HCT116 (cell line): ENCODE results near the gene CFAP92. TPM values are rescaled to one million over a fixed set of nuclear protein-coding genes. Genes with fewer than 3 reads are reported as not detected.

ENCODE experiments used
- ATAC-seq: fragments of 200-7000 bp; cut with Tn5 transposase; 2 replicates; pipeline ENCODE4 v1.9.1; 2020; ENCODE audit warnings: mild to moderate bottlenecking, moderate library complexity
- BruUV-seq: library from RNA; stranded (reverse); fragments of 400-500 nt; replicated peaks from 2 replicates; lab custom pipeline; 2021; lab: Mats Ljungman, UMichigan
- CTCF ChIA-PET: fragments of 300-600 bp; sonication (Branson Sonifier 250); formaldehyde crosslinking; loops from one replicate; lab custom pipeline; 2021; ENCODE audit warnings: antibody characterized with exemption; lab: Charles Lee
- POLR2A ChIA-PET: fragments of 300-600, 350-600 bp; sonication (Branson Sonifier 250); formaldehyde crosslinking; loops from one replicate; lab custom pipeline; 2021; ENCODE audit warnings: antibody characterized with exemption; lab: Charles Lee
- RAD21 ChIA-PET, 2 experiments: fragments of 300-600 bp; sonication (Branson Sonifier 250); formaldehyde crosslinking; loops; one replicate each; lab custom pipeline; 2023; ENCODE audit warnings: low total read pairs in 2 of 2; ENCODE audit not compliant: uncharacterized antibody in 2 of 2, unreplicated experiment in 2 of 2, low non-redundant PET in 1 of 2; lab: Charles Lee
- DNase-seq: peaks from one replicate; pipeline ENCODE4 v3.0.0-alpha.2; 2010; ENCODE audit warnings: low read depth, low spot score
- H2AFZ ChIP-seq: fragments of 200-600 bp; shearing (Covaris generic), sonication (generic); 2 replicates; pipeline ENCODE4 v1.6.1; 2017; ENCODE audit warnings: low read depth, mixed run types, mixed read lengths, antibody characterized with exemption, low read length; ENCODE audit not compliant: poor library complexity, severe bottlenecking
- H3K27ac ChIP-seq: 2 replicates; pipeline ENCODE4 v1.5.1; 2012; ENCODE audit warnings: low read depth, low read length
- H3K27me3 ChIP-seq: fragments of 200-600 bp; sonication (generic); 2 replicates; pipeline ENCODE4 v1.6.1; 2016; ENCODE audit warnings: mixed run types, low read length, mixed read lengths; ENCODE audit not compliant: insufficient read depth
- H3K36me3 ChIP-seq, 2 experiments: fragments of 200-500 bp in 1 of 2; fragments of 200-600 bp in 1 of 2; sonication (Bioruptor generic) in 1 of 2; sonication (generic) in 1 of 2; 2 replicates each; pipeline versions ENCODE4 v1.5.1 to v1.6.1; 2014 to 2016; ENCODE audit warnings: low read length in 2 of 2, inconsistent platforms in 1 of 2, mixed read lengths in 1 of 2, mixed run types in 1 of 2; ENCODE audit not compliant: insufficient read depth in 2 of 2, control insufficient read depth in 1 of 2
- H3K4me1 ChIP-seq, 2 experiments: fragments of 200-600 bp in 1 of 2; sonication (generic) in 1 of 2; 2 replicates each; pipeline versions ENCODE4 v1.5.1 to v1.6.1; 2012 to 2017; ENCODE audit warnings: low read length in 2 of 2, inconsistent platforms in 1 of 2, mild to moderate bottlenecking in 1 of 2, mixed read lengths in 1 of 2, mixed run types in 1 of 2, moderate library complexity in 1 of 2; ENCODE audit not compliant: insufficient read depth in 2 of 2, control insufficient read depth in 1 of 2
- H3K4me2 ChIP-seq: fragments of 200-600 bp; sonication (generic); 2 replicates; pipeline ENCODE4 v1.6.1; 2017; ENCODE audit warnings: mixed run types, low read length, mixed read lengths
- H3K4me3 ChIP-seq, 2 experiments: fragments of 200-600 bp in 1 of 2; sonication (generic) in 1 of 2; replicated peaks in 1 of 2; 2 replicates each; pipeline ENCODE4 v1.5.1; 2011 to 2016; ENCODE audit warnings: low read length in 2 of 2, control low read depth in 1 of 2, low read depth in 1 of 2, mild to moderate bottlenecking in 1 of 2, mixed read lengths in 1 of 2, mixed run types in 1 of 2
- H3K79me2 ChIP-seq: fragments of 200-600 bp; sonication (generic); 2 replicates; pipeline ENCODE4 v1.6.1; 2017; ENCODE audit warnings: mild to moderate bottlenecking, mixed run types, low read length, moderate library complexity, mixed read lengths; ENCODE audit not compliant: insufficient read depth
- H3K9ac ChIP-seq: fragments of 200-600 bp; sonication (generic); 2 replicates; pipeline ENCODE4 v1.6.1; 2016; ENCODE audit warnings: low read length, mixed read lengths
- H3K9me2 ChIP-seq: fragments of 200-600 bp; sonication (generic), shearing (Covaris generic); 2 replicates; pipeline ENCODE4 v1.6.1; 2017; ENCODE audit warnings: mixed run types, mild to moderate bottlenecking, moderate library complexity; ENCODE audit not compliant: insufficient read depth
- H3K9me3 ChIP-seq, 2 experiments: fragments of 200-500 bp in 1 of 2; fragments of 200-600 bp in 1 of 2; sonication (Bioruptor generic) in 1 of 2; sonication (generic) in 1 of 2; 2 replicates each; pipeline ENCODE4 v1.6.1; 2014 to 2017; ENCODE audit warnings: low read length in 2 of 2, mixed read lengths in 2 of 2, inconsistent platforms in 1 of 2, low read depth in 1 of 2, mild to moderate bottlenecking in 1 of 2, mixed run types in 1 of 2, moderate library complexity in 1 of 2; ENCODE audit not compliant: control insufficient read depth in 1 of 2, insufficient read depth in 1 of 2
- H4K20me1 ChIP-seq: fragments of 200-600 bp; sonication (generic), shearing (Covaris generic); 2 replicates; pipeline ENCODE4 v1.6.1; 2017; ENCODE audit warnings: mixed run types, mild to moderate bottlenecking, moderate library complexity; ENCODE audit not compliant: insufficient read depth
- CBX3 ChIP-seq: IDR thresholded peaks from 2 replicates; pipeline ENCODE4 v1.6.1; 2012; ENCODE audit warnings: low read depth
- EGR1 ChIP-seq: IDR thresholded peaks from 2 replicates; pipeline ENCODE4 v1.6.1; 2012; ENCODE audit warnings: low read depth
- RAD21 ChIP-seq: IDR thresholded peaks from 2 replicates; pipeline ENCODE4 v1.6.1; 2012; ENCODE audit warnings: low read depth, mild to moderate bottlenecking
- SIN3A ChIP-seq: IDR thresholded peaks from 2 replicates; pipeline ENCODE4 v1.6.1; 2012; ENCODE audit warnings: low read depth
- SP1 ChIP-seq: IDR thresholded peaks from 2 replicates; pipeline ENCODE4 v1.6.1; 2012; ENCODE audit warnings: low read depth
- SRF ChIP-seq: IDR thresholded peaks from 2 replicates; pipeline ENCODE4 v1.6.1; 2012; ENCODE audit warnings: low read depth
- YY1 ChIP-seq: IDR thresholded peaks from 2 replicates; pipeline ENCODE4 v1.6.1; 2011; ENCODE audit warnings: low read length, low read depth, moderate library complexity, mild to moderate bottlenecking; ENCODE audit not compliant: insufficient replicate concordance; ENCODE audit errors: extremely low read depth
- ZFX ChIP-seq: fragments of 450-650 bp; IDR thresholded peaks from 2 replicates; pipeline ENCODE4 v1.6.1; 2017
- ZNF274 ChIP-seq: fragments of 200-500 bp; sonication (Bioruptor generic); IDR thresholded peaks from 2 replicates; pipeline ENCODE4 v1.6.1; 2014; ENCODE audit warnings: mild to moderate bottlenecking, low read depth, low read length, inconsistent platforms
- intact Hi-C: fragments of 100-400 bp; cut with micrococcal nuclease; formaldehyde crosslinking; loops from 2 replicates; pipeline ENCODE4 v1.10.0; 2022
- total RNA-seq: library from RNA; stranded (reverse); gene quantifications from one replicate; pipeline ENCODE4 v1.2.1, GENCODE V29; 2021; ENCODE audit not compliant: unreplicated experiment
- TF ChIP-seq, protein P1 (sequence below), 3 experiments: fragments of 200-600 bp in 1 of 3; sonication (generic) in 1 of 3; IDR thresholded peaks in 2 of 3; conservative IDR thresholded peaks in 1 of 3; 2 replicates each; pipeline ENCODE4 v1.5.1; 2012 to 2017; ENCODE audit warnings: low read depth in 2 of 3, low read length in 2 of 3, antibody characterized with exemption in 1 of 3, borderline replicate concordance in 1 of 3, control low read depth in 1 of 3, mild to moderate bottlenecking in 1 of 3, mixed read lengths in 1 of 3, mixed run types in 1 of 3, moderate library complexity in 1 of 3; ENCODE audit not compliant: insufficient read depth in 1 of 3
- TF ChIP-seq, protein P2 (sequence below): IDR thresholded peaks from 2 replicates; pipeline ENCODE4 v1.6.1; 2012; ENCODE audit warnings: low read depth
- TF ChIP-seq, protein P3 (sequence below): IDR thresholded peaks from 2 replicates; pipeline ENCODE4 v1.6.1; 2011; ENCODE audit warnings: mild to moderate bottlenecking, low read length, moderate library complexity; ENCODE audit not compliant: insufficient replicate concordance; ENCODE audit errors: extremely low read depth
- TF ChIP-seq, protein P4 (sequence below): IDR thresholded peaks from 2 replicates; pipeline ENCODE4 v1.6.1; 2012
- TF ChIP-seq, protein P5 (sequence below): IDR thresholded peaks from 2 replicates; pipeline ENCODE4 v1.6.1; 2012

Gene CFAP92
- total RNA-seq, 1 experiment from 2014 or later: 3.6 TPM

DNA sequence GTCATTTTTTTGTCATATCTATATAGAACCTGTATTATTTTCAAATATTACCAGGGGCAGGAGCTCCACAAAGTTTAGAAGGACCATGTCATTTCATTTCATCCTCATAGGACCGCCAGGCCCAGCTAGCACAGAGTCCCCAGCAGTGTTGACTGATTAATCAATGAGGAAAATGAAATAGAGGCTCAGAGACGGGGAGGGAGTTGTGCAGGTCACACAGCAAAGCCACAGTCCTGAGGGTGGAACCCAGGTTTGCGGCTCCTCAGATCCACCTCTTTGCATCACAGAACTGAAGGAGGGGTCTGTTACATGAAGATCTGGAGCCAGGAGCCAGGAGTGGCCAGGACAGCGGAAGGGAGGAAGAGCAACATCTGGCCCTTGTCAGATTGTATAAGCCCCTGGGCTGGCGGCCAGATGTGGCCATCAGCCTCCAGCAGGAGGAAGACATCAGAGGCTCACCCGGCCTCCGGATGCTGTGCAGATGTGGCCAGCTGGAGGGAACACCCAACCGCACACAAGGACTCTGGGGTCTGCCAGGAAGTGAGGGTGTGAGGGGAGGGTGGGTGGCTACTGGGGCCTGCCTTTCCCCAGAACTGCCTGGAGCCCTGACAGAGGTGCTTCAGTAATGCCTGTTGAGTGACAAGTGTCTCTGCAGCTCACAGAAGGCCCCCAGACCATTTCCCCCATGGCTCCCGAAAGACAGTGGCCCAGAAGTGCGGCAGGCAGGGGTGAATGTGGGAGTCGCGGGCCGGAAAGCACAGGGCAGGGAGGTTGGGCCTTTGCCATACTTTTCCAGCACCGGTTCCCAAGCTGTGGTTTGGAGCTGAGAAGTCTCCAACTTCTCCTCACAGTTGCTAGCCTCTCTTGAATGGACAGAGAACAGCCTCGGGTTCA is 28.5 kb upstream of the CFAP92 start:
- H3K79me2 ChIP-seq: no peaks in the 10 kb centered on the region
- TF ChIP-seq RAD21: no peak
- TF ChIP-seq, protein P1, sequence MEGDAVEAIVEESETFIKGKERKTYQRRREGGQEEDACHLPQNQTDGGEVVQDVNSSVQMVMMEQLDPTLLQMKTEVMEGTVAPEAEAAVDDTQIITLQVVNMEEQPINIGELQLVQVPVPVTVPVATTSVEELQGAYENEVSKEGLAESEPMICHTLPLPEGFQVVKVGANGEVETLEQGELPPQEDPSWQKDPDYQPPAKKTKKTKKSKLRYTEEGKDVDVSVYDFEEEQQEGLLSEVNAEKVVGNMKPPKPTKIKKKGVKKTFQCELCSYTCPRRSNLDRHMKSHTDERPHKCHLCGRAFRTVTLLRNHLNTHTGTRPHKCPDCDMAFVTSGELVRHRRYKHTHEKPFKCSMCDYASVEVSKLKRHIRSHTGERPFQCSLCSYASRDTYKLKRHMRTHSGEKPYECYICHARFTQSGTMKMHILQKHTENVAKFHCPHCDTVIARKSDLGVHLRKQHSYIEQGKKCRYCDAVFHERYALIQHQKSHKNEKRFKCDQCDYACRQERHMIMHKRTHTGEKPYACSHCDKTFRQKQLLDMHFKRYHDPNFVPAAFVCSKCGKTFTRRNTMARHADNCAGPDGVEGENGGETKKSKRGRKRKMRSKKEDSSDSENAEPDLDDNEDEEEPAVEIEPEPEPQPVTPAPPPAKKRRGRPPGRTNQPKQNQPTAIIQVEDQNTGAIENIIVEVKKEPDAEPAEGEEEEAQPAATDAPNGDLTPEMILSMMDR (IDR thresholded peaks at IDR 0.05 in 2 of 3, conservative IDR thresholded peaks at IDR 0.05 in 1 of 3; ENCODE audit: borderline replicate concordance in 1 of 3, insufficient read depth in 1 of 3, low read depth in 2 of 3, low read length in 2 of 3): no peak
- TF ChIP-seq, protein P2, sequence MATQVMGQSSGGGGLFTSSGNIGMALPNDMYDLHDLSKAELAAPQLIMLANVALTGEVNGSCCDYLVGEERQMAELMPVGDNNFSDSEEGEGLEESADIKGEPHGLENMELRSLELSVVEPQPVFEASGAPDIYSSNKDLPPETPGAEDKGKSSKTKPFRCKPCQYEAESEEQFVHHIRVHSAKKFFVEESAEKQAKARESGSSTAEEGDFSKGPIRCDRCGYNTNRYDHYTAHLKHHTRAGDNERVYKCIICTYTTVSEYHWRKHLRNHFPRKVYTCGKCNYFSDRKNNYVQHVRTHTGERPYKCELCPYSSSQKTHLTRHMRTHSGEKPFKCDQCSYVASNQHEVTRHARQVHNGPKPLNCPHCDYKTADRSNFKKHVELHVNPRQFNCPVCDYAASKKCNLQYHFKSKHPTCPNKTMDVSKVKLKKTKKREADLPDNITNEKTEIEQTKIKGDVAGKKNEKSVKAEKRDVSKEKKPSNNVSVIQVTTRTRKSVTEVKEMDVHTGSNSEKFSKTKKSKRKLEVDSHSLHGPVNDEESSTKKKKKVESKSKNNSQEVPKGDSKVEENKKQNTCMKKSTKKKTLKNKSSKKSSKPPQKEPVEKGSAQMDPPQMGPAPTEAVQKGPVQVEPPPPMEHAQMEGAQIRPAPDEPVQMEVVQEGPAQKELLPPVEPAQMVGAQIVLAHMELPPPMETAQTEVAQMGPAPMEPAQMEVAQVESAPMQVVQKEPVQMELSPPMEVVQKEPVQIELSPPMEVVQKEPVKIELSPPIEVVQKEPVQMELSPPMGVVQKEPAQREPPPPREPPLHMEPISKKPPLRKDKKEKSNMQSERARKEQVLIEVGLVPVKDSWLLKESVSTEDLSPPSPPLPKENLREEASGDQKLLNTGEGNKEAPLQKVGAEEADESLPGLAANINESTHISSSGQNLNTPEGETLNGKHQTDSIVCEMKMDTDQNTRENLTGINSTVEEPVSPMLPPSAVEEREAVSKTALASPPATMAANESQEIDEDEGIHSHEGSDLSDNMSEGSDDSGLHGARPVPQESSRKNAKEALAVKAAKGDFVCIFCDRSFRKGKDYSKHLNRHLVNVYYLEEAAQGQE: no peak
- no peak for TF ChIP-seq ZNF274
- TF ChIP-seq ZFX: no peak
- no peak for TF ChIP-seq SP1
- TF ChIP-seq, protein P3, sequence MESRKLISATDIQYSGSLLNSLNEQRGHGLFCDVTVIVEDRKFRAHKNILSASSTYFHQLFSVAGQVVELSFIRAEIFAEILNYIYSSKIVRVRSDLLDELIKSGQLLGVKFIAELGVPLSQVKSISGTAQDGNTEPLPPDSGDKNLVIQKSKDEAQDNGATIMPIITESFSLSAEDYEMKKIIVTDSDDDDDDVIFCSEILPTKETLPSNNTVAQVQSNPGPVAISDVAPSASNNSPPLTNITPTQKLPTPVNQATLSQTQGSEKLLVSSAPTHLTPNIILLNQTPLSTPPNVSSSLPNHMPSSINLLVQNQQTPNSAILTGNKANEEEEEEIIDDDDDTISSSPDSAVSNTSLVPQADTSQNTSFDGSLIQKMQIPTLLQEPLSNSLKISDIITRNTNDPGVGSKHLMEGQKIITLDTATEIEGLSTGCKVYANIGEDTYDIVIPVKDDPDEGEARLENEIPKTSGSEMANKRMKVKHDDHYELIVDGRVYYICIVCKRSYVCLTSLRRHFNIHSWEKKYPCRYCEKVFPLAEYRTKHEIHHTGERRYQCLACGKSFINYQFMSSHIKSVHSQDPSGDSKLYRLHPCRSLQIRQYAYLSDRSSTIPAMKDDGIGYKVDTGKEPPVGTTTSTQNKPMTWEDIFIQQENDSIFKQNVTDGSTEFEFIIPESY: no peak
- TF ChIP-seq SRF: no peak
- TF ChIP-seq EGR1: no peak
- TF ChIP-seq, protein P4, sequence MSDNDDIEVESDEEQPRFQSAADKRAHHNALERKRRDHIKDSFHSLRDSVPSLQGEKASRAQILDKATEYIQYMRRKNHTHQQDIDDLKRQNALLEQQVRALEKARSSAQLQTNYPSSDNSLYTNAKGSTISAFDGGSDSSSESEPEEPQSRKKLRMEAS: no peak
- no peak for TF ChIP-seq SIN3A
- TF ChIP-seq YY1: no peak
- no peak for TF ChIP-seq CBX3
- TF ChIP-seq, protein P5, sequence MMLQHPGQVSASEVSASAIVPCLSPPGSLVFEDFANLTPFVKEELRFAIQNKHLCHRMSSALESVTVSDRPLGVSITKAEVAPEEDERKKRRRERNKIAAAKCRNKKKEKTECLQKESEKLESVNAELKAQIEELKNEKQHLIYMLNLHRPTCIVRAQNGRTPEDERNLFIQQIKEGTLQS: no peak
- TF ChIP-seq, all 23 proteins: peak for 0
- no TSS peak for BruUV-seq
- ChIA-PET CTCF (no interaction called here), RAD21 (no interaction called here), POLR2A (interaction anchor here (1.2 kb wide), 1 partner anchor 31 kb away, joined by 3 read pairs; no protein-coding TSS in a partner anchor)
- Histone ChIP-seq H3K4me1 (peaks cover 17 to 27% of the 10 kb centered on the region in 2 experiments), H3K36me3 (no peaks in the 10 kb centered on the region), H3K27ac (no peak overlapping the region), H3K9ac (no peak overlapping the region), H4K20me1 (no peaks in the 10 kb centered on the region), H3K9me3 (no peaks in the 10 kb centered on the region), H3K4me3 (no peak overlapping the region), H3K9me2 (no peaks in the 10 kb centered on the region), H3K4me2 (no peak overlapping the region), H3K27me3 (no peaks in the 10 kb centered on the region), H2AFZ (no peak overlapping the region)
- intact Hi-C loops: loop anchor here (10.0 kb wide), 1 partner anchor 222 kb away; the partner anchor contains the start of gene COPG1
- ATAC-seq (no peak), DNase-seq (no peak)
